Measurements from ENCODE around the gene CHODL.

DNA sequence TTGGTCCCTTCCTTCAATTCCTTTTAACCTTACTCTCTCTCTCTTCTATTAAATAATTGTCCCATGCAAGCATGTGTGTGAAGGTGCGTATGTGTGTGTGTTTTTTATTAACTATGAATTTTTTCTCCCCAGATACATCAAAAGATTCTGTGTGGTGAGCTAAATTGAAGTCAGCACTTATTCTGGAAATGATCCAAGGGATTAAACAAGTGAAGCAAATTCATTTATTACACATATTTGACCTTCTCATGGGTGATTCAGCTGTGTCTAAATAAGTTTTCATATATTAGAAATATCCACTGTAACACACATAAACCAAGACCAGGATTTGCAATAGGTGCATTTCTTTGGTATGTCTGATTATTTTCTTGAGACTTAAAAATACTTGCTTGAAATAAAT, 24.3 kb downstream of the CHODL start:
- no peak for TF ChIP-seq CTCF (IDR thresholded peaks at IDR 0.05)
- no peak for TF ChIP-seq POLR2A (IDR thresholded peaks at IDR 0.05)

All from transverse colon (tissue), 3 donors.